ENCODE data around the gene CD109. TPM values are rescaled to one million over a fixed set of nuclear protein-coding genes. Genes with fewer than 3 reads are reported as not detected.
"Not testable (repeated sequence)": the region's sequence is repeated elsewhere in the genome, so short reads cannot be mapped to it uniquely, and the experiment has no call there.

The CD109 gene
- total RNA-seq, 1 donor from 2014 or later, result 7.6 TPM

DNA sequence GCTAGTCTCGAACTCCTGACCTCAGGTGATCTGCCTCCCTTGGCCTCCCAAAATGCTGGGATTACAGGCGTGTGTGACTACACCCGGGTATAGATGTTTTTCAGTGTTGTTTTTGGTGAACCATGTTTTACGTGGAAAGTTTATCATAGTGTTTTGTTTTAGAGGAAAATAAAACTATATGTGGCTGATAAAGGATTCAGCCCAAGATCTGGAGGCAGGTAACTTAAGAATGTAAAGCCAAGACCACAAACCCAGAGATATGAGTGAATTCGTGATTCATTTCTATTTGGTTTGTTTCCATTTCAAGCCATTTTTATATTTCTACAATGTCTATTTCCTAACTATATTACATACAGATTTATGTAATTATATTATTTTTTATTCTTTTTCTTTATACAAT lies 16.2 kb upstream of the CD109 start:
- DNase-seq, ATAC-seq: not testable (repeated sequence)
- intact Hi-C loops (cut with micrococcal nuclease), result loop anchor here (5.0 kb wide), 1 partner anchor 52 kb away; no protein-coding TSS in a partner anchor

DNA sequence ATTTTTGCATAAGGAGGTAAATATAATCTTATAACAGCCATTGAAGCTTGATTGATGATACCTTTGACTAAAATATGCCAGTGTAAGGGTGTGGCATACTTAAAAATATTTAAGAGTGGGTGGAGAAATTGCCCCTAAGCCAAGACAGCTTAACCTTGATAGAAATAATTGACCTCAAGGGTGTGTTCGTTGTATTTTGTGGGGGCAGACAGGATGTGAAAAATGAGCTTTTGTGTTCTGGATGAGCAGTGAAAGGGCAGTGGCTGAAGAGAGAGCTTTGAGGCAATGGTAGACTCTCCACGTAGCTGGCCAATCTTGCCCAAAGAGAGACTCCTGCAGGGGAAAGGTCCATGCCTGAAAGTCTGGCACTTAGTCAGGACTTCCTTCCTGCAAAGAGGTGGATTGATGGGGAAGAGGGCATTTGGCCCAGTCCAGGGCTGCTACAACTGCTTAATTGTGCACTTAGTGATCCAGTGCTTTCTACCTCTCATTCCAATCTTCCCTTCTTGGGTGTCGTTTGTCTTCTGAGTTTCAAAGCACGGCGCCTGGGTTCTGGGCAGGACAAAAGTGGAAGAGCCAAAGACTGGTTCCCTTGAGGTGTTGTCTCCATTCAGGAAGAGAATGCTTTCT lies 15.6 kb upstream of the CD109 start:
- ATAC-seq (no peak), DNase-seq (no peak)
- intact Hi-C loops (cut with micrococcal nuclease), result no loop called here

- DNase-seq; ATAC-seq; intact Hi-C loops (cut with micrococcal nuclease): not testable (repeated sequence)
Measured at GRCh38 chr6:73683574-73683973, 12.4 kb upstream of the CD109 start.

- ATAC-seq (no peak), DNase-seq (no peak)
- intact Hi-C loops (cut with micrococcal nuclease), result no loop called here
Measured at GRCh38 chr6:73688351-73688750, 7.7 kb upstream of the CD109 start.

- DNase-seq (no peak), ATAC-seq (no peak)
- intact Hi-C loops (cut with micrococcal nuclease), result no loop called here
Measured at GRCh38 chr6:73690056-73690455, 5.9 kb upstream of the CD109 start.

- intact Hi-C loops (cut with micrococcal nuclease), result no loop called here
Measured at GRCh38 chr6:73691512-73691911, 4.5 kb upstream of the CD109 start.

GRCh38 chr6:73694711-73695411 lies 1.1 kb upstream of the CD109 start:
- intact Hi-C loops (cut with micrococcal nuclease), result no loop called here
- DNase-seq (no peak), ATAC-seq (peak; percentile 16)

More at GRCh38 chr6:73691512-73691911, 4.5 kb upstream of the CD109 start:
- ATAC-seq (no peak), DNase-seq (no peak)

DNA sequence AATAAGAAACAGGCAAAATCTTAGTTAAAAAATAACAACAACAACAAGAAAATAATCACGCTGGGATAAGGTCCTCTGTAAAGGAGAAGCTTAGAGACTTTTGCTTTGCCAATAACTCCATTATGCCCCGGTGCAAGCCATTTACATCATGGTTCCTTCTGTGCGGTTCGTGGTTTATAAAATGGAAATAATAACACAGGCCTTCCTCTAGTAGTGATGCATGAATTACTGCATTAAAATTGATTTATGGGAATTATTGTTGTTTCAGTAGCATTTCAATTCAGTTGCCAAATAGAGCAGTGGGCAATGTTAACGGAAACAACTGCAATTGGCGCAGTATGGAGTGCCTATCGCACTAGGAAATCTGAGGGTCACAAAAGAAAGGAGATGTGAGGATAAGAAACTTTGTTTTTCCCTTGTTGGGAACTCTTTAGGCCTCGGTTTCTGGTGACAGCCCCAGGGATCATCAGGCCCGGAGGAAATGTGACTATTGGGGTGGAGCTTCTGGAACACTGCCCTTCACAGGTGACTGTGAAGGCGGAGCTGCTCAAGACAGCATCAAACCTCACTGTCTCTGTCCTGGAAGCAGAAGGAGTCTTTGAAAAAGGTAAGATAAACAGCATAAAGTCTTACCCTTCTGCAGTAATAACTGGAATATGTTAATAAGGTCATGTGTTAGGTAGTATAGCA lies 1.1 kb downstream of the CD109 start:
- no peak for DNase-seq

DNA sequence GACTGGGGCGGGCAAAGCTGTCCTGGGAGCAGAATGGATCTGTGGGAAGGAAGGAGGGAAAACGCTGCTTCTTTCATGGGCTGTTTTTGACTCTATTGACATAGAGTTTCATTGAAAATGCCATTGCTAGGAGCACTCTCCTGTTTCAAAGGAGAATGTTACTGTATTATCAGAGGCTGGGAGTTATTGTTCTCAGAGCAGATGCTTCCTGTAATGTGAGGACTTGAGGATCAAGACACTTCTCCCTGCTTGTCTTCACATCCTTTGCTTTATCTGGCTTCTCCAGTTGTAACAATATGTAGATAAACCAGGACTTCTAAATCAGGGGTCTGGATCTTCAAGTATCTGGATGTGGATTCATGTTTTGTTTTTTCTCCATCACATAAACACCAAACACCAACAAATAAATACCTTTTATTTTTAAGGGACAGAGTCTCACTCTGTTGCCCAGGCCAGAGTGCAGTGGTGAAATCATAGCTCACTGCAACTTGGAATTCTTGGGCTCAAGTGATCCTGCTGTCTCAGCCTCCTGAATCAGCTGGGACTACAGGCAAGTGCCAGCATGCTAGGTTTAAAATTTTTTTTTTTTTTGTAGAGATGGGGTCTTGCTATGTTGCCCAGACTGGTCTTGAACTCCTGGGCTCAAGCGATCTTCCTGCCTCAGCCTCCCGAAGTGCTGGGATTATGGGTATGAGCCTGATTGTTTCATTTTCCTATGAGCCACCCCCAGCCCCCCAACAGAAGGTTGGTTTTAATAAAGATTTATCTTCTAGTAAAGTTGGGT lies 3.9 kb downstream of the CD109 start:
- intact Hi-C loops (cut with micrococcal nuclease), result no loop called here
- no peak for ATAC-seq
- DNase-seq, result no peak

More for the DNA sequence above, 1.1 kb downstream of the CD109 start:
- intact Hi-C loops (cut with micrococcal nuclease), result no loop called here
- ATAC-seq, result no peak

DNA sequence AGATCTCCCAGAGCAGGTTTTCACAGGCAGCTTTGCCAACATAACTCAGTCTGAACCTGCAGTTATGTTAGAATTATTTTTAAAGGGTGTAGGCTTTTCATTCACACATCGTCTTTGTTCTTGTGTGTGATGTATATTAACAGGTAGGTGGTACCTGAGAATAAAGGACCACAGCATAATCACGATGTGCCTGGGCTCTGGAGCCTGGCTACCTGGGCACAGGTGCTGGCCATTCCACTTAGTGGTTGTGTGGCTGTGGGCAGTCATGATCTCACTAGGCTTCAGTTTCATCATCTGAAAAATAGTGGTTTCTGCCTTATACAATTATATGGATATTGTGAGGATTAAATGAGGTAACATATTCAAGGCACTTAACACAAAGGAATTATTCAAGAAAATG lies 6.4 kb downstream of the CD109 start:
- intact Hi-C loops (cut with micrococcal nuclease), result no loop called here
- no peak for ATAC-seq

GRCh38 chr6:73703466-73703865 lies 7.5 kb downstream of the CD109 start:
- DNase-seq, result no peak
- intact Hi-C loops (cut with micrococcal nuclease), result no loop called here
- ATAC-seq, result no peak

More for the DNA sequence above, 6.4 kb downstream of the CD109 start:
- no peak for DNase-seq

DNA sequence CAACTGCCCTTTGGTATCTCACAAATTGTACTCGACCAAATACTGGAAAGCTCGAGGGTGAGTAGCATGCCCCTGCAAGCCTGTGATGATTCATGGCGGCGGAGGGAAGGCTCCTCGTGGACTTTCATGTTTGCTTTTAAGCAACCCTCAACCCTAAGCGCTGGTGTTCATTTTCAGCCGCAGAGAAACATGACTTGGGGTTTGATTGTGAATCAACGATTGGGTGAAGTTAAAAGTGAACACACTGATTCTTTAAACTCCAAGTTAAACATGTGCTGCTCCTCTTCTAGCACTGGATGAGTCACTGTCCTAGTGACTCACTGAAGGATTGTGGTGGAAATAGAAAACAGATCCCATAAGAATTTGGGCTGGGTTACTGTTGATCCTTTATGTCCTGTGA lies 8.3 kb downstream of the CD109 start:
- ATAC-seq, result no peak
- DNase-seq, result no peak
- intact Hi-C loops (cut with micrococcal nuclease), result no loop called here

- intact Hi-C loops (cut with micrococcal nuclease), result no loop called here
- ATAC-seq (peak; percentile 52), DNase-seq (no peak)
Measured at GRCh38 chr6:73704798-73705197, 8.8 kb downstream of the CD109 start.

DNA sequence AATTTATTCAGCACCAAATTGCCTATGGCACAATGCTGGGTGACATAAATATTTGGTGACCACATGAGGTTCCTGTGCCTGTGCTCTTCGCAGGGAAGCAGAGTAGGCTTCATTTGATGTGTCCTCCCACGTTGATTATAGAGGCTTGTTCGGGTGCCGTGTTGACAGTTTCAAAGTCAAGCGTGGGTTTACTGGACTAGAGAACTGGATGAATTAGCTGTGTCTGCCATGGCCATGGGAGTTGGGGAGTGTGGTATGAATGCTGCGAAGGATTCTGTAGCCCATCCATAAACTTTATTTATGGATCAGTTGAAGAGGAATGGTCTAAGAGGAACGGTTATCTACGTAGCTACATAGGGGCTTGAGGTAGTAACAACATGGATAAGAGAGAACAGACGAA lies 11.0 kb downstream of the CD109 start:
- ATAC-seq, result no peak
- DNase-seq, result no peak
- intact Hi-C loops (cut with micrococcal nuclease), result no loop called here

GRCh38 chr6:73710470-73710869 lies 14.5 kb downstream of the CD109 start:
- intact Hi-C loops (cut with micrococcal nuclease), result no loop called here
- ATAC-seq (no peak), DNase-seq (no peak)

DNA sequence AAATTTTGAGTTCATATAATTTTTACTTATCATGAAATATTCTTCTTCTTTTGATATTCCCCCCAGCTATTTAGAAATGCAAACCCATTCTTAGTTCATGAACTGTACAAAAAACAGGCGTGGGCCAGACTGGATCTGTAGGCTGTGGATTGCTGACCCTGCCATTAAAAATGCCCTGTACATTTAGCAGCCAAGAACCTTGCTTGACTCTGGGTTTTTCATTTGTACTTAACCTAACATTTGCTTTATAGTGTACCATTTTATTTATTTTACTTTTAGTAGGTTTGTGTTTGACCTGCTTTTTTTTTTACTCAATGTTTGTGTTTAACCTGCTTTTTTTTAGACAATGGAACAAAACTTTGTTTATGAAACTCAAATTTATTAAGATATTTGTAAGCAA lies 14.9 kb downstream of the CD109 start:
- DNase-seq, result no peak
- no peak for ATAC-seq
- intact Hi-C loops (cut with micrococcal nuclease), result no loop called here

DNA sequence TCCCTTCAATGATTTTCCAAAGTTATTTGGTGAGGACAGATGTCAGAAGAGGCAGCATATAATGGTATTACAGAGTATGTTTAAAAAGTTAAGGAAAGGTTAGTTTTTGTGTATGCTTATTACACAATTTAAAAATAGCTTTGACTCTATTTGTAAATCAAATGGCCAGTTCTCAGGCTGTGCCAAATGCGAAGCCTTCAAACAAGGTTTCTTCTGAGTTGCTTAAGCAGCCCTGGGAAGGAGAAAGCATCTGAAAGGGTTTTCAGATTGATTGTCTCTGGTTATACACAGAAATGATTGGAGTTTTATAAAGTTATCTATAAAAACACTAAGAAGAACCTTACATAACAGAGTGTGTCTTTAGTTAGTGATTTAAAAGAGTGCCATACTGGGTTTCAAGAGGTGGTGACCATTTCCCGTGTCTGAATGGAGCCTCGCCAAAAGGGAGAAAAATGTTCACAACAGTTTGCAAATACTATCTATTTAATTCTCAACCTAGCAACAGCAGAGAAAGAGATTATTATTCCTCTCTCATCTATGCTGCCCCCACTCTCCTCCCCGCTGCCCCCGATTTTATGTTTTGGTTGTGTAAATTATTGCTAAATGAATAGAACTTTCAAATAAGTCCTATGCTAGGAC lies 16.7 kb downstream of the CD109 start:
- ATAC-seq, result no peak
- DNase-seq, result no peak
- intact Hi-C loops (cut with micrococcal nuclease), result no loop called here

- DNase-seq, result no peak
- intact Hi-C loops (cut with micrococcal nuclease), result no loop called here
- peak; percentile 63 for ATAC-seq
Measured at GRCh38 chr6:73713426-73714147, 17.6 kb downstream of the CD109 start.

Data from left ventricle myocardium superior (tissue), 1 donor.